Dedifferentiated amniotic fluid mesenchymal stem cell (primary cell): ENCODE results near the gene KDELR3.
A peak's percentile ranks its signal among the peaks of the same experiment; 100 is the strongest.

ENCODE experiments used
- DNase-seq: peaks from one replicate; pipeline ENCODE4 v3.0.0-alpha.2; 2016; ENCODE audit errors: extremely low spot score

KDELR3 gene

GRCh38 chr22:38467904-38468442 lies at the start of gene KDELR3:
TSS of gene KDELR3 (plus strand) at chr22:38468096. CDS start at chr22:38468234, 138 bp downstream.
- DNase-seq, result peak; percentile 45

GRCh38 chr22:38418589-38418988 lies 49.3 kb upstream of the KDELR3 start:
- DNase-seq, result no peak

- DNase-seq, result no peak
Observed at GRCh38 chr22:38419121-38419857, 48.6 kb upstream of the KDELR3 start.

GRCh38 chr22:38419858-38420160 lies 48.1 kb upstream of the KDELR3 start:
- no peak for DNase-seq

GRCh38 chr22:38420734-38421133 lies 47.2 kb upstream of the KDELR3 start:
- DNase-seq, result no peak

GRCh38 chr22:38422611-38423511 lies 45.0 kb upstream of the KDELR3 start:
- no peak for DNase-seq

- no peak for DNase-seq
Observed at GRCh38 chr22:38423512-38424503, 44.1 kb upstream of the KDELR3 start.

GRCh38 chr22:38424525-38425080 lies 43.3 kb upstream of the KDELR3 start:
- DNase-seq, result no peak

GRCh38 chr22:38426628-38427027 lies 41.3 kb upstream of the KDELR3 start:
- DNase-seq, result no peak

GRCh38 chr22:38427465-38427864 lies 40.4 kb upstream of the KDELR3 start:
- no peak for DNase-seq

GRCh38 chr22:38427940-38428339 lies 40.0 kb upstream of the KDELR3 start:
- no peak for DNase-seq

GRCh38 chr22:38428714-38429113 lies 39.2 kb upstream of the KDELR3 start:
- DNase-seq, result no peak

- no peak for DNase-seq
Observed at GRCh38 chr22:38429499-38430068, 38.3 kb upstream of the KDELR3 start.

GRCh38 chr22:38431266-38432010 lies 36.5 kb upstream of the KDELR3 start:
- DNase-seq, result no peak

GRCh38 chr22:38432264-38432663 lies 35.6 kb upstream of the KDELR3 start:
- no peak for DNase-seq

- DNase-seq, result no peak
Observed at GRCh38 chr22:38433871-38434270, 34.0 kb upstream of the KDELR3 start.

- no peak for DNase-seq
Observed at GRCh38 chr22:38435010-38435409, 32.9 kb upstream of the KDELR3 start.

GRCh38 chr22:38435965-38436364 lies 31.9 kb upstream of the KDELR3 start:
- DNase-seq, result no peak

- DNase-seq, result no peak
Observed at GRCh38 chr22:38436629-38437395, 31.1 kb upstream of the KDELR3 start.
